Limb (tissue), 2 donors: Measurements from ENCODE around the gene FEZ2.

ENCODE experiments used
- DNase-seq, 2 donors: peaks; one replicate each; pipeline ENCODE4 v3.0.0-alpha.2; 2016; ENCODE audit errors: extremely low spot score in 2 of 2

Gene FEZ2

GRCh38 chr2:36587101-36587500, 10.9 kb downstream of the FEZ2 start:
- no peak for DNase-seq

DNA sequence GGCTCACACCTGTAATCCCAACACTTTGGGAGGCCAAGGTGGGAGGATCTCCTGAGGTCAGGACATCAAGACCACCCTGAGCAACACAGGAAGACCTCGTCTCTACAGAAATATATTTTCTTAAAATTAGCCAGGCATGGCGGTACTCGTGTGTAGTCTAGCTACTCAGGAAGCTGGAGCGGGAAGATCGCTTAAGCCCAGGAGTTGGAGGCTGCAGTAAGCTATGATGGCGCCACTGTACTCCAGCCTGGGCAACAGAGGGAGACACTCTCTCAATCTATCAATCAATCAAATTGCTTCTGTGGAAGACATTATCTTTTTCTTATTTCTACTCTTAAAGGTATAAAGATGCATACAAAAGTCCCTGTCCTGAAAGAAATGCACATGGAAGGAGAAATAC, 11.3 kb downstream of the FEZ2 start:
- no peak for DNase-seq

DNA sequence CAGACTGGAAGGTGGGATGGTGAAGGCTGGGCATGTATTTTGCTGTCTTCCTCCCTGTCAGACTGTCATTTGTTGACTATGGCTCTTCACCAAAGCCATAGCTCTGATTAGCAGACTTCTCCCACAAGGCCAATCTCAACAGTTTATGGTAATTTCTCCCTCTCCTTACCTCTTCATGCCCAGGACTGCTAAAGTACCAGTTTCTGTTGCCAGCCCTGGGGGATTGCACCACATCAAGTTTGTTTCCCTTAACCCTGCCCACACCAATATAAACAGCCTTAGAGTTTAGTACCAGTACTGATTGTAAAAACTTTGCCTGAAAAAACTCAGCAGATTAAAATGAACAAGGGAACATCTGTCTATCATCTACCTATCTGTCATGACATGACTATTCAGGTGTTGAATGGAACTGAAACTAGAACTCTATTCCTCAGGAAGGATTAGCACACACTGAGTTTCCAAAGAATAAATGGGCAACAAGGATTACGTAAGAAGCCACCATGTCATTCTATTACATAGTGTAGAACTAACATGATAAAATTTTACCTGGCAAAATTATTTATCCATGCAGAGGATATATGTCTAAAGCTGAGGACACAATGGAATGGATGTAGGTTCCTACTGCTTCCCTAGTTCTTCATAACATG, 13.7 kb downstream of the FEZ2 start:
- DNase-seq = no peak

- no peak for DNase-seq
Measured at GRCh38 chr2:36582951-36583350, 15.0 kb downstream of the FEZ2 start.

DNA sequence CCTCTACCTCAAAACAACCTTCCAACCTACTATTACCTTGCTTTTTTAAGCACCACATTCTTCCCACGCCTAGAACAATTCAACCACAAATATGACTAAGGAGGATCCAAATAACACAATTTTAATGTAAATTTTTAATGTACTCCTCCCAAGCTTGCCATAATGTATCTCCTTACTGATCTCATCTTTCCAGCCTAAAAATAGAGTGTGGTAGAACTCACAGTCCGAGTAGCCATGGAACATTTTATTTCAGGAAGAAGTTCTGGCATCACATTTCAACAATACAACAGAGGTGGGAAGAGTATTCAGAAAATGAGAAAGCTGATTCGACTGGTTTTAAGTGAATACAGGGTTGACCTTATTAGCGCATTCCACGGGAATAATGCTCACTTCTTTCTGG, 15.4 kb downstream of the FEZ2 start:
- no peak for DNase-seq

DNA sequence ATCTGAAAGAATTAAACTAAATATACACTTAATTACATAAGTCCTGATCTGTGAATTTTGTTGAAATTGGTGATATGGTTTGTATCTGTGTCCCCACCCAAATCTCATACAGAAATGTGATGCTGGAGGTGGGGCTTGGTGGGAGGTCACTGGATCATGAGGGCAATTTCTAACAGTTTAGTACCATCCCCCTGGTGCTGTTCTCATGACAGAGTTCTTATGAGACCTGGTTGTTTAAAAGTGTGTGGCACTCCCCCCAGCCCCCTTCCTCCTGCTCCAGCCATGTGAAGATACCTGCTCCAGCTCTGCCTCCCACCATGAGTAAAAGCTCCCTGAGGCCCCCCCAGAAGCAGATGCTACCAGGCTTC, 18.7 kb downstream of the FEZ2 start:
- DNase-seq = no peak

DNA sequence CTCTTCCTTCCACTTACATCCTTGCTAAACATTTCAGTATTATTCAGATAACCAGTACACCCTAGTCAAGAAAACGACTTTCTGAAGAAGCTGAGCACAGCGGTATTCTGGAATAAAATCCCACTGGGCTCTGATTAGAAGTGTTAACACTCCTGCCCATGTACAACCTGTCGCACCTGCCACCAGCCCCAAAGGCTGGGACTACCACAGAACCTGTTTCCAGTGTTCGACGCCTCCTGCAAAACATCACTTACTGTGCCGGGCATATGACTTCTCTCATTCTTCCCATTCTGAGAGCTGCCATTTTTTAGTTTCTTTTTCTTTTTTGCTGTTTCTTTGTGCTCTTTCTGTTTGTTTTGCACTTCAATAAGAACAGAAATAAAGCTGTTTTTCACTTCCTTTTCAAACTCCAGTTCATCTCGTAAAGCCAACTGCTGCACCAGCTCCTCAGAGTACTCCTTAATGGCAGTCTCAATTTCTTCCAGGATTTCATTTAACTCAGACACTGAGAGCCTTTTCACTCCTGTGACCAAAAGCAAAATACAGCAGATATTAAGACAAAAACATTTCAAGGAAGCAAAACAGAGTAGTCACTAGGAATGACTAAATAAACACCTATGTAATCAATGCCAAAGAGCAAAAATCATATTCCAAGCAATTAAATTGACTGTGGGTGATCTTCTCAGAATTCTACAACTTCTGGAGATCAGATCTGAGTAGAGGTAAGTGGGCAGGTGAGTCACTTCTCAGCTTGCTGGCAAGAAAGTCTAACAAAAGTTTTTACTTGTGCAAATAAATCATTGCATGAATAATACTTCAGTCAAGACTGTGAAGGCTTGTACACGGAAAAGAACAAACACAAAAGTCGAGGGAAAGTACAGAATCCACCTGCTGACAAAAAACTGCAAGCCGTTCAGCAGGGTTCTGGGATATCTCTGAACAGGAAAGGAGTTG, 19.3 kb downstream of the FEZ2 start:
- DNase-seq = no peak

GRCh38 chr2:36577884-36578283, 20.1 kb downstream of the FEZ2 start:
- no peak for DNase-seq

GRCh38 chr2:36574560-36574959, 23.4 kb downstream of the FEZ2 start:
- no peak for DNase-seq

DNA sequence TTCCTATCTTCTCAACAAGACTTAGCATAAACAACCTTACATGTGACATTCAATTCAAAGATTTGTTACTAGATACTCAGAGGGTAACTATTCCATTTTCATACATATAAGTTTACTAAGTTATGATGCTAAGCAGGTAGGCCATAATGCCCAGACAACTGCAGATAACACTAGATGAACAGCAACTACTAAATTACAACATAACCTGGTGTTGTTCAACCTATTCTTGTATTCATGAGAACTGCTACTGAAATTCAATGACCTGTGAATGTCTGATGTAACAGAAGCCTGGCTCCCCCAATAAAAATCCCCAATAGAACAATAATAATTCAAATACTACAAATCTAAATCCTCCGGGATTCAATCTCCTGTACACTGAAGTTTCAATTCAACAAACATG, 24.8 kb downstream of the FEZ2 start:
- no peak for DNase-seq

GRCh38 chr2:36572719-36573059, 25.3 kb downstream of the FEZ2 start:
- no peak for DNase-seq

DNA sequence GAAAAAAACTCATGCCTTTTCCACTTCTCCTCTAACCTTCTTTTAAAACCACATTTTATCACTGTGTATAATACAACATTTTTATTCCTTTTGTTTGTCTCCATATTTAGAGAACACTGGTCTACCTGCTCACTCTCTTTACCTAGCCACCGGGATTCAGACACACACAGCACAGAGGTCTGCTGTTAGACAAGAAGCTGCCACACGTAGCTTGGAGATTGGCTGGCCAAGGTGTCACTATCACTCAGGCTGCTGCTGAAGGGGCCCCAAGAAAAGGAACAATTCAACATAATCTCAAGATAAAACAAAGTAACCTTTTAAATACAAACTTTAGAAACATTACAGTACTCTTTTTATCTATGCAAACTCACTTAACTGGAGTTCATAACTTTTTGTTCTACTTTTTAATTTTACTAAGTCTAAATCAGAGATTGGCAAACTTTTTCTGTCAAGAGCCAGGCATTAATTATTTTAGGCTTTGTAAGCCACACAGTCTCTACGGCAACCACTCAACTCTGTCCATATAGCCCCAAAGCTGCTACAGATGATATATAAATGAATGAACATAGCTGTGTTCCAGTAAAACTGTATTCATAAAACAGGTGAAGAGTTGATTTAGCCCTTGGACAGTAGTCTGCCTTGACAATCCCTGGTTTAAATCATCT, 25.8 kb downstream of the FEZ2 start:
- DNase-seq = no peak

- DNase-seq = no peak
Measured at GRCh38 chr2:36570416-36570815, 27.6 kb downstream of the FEZ2 start.

DNA sequence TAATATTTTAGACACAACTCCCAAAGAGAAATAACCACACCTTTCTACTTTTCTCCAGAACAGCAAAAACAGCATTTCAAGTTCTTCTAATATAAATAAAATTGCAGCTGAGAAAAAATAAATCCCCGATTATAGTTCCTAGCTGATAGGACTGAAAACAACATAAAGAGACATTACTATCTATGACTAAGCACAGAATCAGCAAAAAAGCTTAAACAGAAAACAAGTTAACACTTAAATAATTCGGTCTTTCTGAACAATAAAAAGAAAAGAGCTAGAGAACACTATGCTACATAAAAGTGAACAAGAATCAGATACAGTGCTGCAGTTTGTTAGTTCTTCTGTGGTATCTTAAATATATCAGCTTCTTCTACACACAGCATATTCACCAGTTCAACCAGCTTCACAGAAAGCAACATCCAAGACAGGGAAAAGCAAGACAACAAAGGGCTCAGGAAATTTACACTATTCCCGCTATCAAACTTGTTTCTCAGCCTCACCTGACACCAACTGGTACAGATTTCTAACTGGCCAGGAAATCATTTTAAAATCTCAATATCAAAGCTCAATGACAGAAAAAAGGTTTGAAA, 28.6 kb downstream of the FEZ2 start:
- DNase-seq = no peak

DNA sequence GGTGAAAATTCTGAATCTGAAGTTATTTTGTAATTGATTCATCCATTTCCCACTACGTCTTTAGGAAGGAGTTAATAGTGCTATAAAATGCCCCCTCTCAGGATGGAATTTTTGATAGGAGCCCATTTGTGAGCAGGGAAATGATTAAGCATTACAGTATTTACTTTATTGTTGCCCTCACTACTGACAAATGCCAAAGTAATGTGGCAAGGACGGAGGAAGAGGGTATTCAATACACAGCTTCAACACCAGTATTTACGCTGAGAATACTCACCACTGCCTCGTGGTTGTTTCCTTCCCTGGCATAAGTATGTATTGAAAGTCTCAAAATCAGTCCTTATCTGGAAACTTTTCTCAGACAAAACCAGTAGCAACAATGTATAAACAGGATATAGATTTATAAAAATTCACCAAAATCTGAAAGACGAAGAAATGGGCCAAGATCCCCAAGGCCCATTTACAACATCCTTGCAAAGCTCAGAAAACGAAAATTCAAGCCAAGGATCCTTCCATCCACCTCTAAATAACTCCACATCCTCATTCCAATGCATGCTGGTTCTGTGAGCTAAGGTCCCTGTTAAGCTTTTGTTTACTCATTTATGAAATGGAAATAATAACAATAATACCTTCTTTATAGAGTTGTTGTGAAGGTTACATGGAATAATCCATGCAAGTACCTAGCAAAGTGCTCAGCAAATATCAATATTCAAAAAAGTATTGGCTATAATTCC, 29.3 kb downstream of the FEZ2 start:
- no peak for DNase-seq

DNA sequence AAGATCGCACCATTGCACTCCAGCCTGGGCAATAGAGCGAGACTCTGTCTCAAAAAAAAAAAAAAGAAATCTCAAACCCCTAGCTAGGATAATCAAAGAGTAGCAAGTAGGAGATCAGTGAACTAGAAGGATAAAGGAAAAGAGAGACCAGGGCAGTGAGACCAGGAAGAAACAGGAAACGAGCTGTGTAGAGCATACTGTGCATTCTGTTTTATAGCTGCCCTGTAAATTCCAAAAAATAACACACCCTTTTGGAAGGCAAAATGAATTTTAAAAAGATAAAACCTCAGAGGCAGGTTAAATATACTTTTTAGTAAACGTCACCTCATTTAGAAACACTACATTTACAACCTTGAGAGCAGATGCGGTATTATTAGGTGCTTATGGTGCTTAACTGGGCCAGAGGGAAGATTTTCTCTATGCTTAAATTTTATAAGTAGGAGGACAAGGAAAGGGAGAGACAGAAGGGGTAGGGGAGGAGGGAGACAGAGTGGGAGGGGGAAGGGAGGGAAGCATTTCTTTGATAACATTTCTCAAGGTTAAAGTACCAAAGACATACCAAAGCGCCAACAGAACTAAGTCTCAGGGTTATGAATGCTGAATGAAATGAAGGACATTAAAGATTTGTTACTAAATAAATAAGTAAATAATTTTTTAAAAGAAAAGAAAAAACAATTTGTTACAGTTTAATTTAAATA, 30.1 kb downstream of the FEZ2 start:
- no peak for DNase-seq

- no peak for DNase-seq
Measured at GRCh38 chr2:36566887-36567286, 31.1 kb downstream of the FEZ2 start.

- DNase-seq = no peak
Measured at GRCh38 chr2:36565712-36566111, 32.3 kb downstream of the FEZ2 start.

- DNase-seq = no peak
Measured at GRCh38 chr2:36564377-36564930, 33.5 kb downstream of the FEZ2 start.

DNA sequence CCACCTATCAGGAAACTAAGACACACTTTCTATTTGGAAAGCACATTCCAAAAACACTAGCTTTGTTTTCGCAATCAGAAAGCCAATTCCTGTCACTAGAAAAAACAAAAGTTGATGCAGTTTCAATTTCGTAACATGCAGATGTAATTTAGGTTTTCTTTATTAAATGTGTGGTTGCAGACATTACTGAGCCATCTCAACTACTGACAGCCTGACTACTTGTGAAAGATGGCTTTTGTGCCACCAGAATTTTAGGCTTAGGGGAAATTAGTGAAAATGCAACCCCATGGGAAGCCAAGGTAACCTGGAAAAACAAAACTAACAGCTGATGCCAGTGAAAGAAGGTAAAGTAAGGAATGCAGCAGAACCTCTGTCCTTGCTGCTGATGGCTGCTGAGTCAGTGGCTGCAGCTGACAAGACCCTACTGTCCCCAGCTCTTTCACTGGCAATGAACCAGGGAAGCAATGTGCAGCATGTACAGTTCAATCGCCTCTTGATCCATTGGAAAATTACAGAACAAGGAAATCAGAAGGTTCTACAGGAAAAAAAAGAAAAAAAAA, 34.9 kb downstream of the FEZ2 start:
- DNase-seq = no peak
